Transverse colon (tissue), 3 donors: ENCODE data around the gene DLGAP1.

Experiments used
- EP300 ChIP-seq: sonication (generic); formaldehyde crosslinking; IDR thresholded peaks from one replicate; pipeline ENCODE4 v1.6.1; 2017; ENCODE audit warnings: antibody characterized with exemption, low read depth
- POLR2A ChIP-seq: fragments of 450-650 bp; IDR thresholded peaks from one replicate; pipeline ENCODE4 v1.6.1; 2016; ENCODE audit warnings: antibody characterized with exemption, mild to moderate bottlenecking, moderate library complexity
- TF ChIP-seq, protein P1 (sequence below), 5 experiments: fragments of 200-600 bp in 3 of 5; fragments of 450-650 bp in 2 of 5; sonication (generic) in 3 of 5; IDR thresholded peaks; 1 replicate in 2 of 5; 2 replicates in 3 of 5; pipeline ENCODE4 v1.5.1; 2016 to 2017; ENCODE audit warnings: antibody characterized with exemption in 5 of 5, inconsistent platforms in 3 of 5, mild to moderate bottlenecking in 2 of 5, moderate library complexity in 1 of 5

DNA sequence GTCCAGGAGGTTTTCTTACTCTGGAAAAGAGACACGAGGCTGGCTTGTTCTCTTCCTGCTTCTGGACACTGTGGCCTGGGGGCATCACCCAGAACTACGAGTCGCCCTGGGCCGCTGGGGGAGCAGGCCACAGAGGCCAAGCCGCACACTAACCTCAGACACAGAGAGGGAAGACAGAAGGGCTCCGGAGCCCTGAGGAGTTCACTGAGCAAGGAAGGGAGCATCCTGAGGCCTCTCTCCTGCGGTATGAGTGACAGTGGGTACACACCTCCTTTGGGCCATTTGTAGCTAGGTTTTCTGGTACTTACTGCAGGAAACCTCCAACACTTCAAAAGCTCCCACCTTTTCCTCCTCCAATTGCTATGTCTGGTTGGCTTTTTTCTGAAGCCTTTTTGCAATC lies 494.1 kb downstream of the DLGAP1 start:
- TF ChIP-seq, protein P1, sequence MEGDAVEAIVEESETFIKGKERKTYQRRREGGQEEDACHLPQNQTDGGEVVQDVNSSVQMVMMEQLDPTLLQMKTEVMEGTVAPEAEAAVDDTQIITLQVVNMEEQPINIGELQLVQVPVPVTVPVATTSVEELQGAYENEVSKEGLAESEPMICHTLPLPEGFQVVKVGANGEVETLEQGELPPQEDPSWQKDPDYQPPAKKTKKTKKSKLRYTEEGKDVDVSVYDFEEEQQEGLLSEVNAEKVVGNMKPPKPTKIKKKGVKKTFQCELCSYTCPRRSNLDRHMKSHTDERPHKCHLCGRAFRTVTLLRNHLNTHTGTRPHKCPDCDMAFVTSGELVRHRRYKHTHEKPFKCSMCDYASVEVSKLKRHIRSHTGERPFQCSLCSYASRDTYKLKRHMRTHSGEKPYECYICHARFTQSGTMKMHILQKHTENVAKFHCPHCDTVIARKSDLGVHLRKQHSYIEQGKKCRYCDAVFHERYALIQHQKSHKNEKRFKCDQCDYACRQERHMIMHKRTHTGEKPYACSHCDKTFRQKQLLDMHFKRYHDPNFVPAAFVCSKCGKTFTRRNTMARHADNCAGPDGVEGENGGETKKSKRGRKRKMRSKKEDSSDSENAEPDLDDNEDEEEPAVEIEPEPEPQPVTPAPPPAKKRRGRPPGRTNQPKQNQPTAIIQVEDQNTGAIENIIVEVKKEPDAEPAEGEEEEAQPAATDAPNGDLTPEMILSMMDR (IDR thresholded peaks at IDR 0.05): no peak
- TF ChIP-seq POLR2A (no peak), EP300 (no peak)
